Caco-2 (cell line): ENCODE results near the gene ITGB6. TPM values are rescaled to one million over a fixed set of nuclear protein-coding genes. Genes with fewer than 3 reads are reported as not detected.

Experiments used
- BruUV-seq: library from RNA; stranded (reverse); fragments of 400-500 nt; replicated peaks from 2 replicates; lab custom pipeline; 2021; lab: Mats Ljungman, UMichigan
- CTCF ChIA-PET: fragments of 300-600 bp; sonication (Branson Sonifier 250); formaldehyde crosslinking; loops from one replicate; lab custom pipeline; 2022; ENCODE audit warnings: antibody characterized with exemption; lab: Charles Lee
- POLR2A ChIA-PET: fragments of 300-600 bp; sonication (Branson Sonifier 250); formaldehyde crosslinking; loops from one replicate; lab custom pipeline; 2022; ENCODE audit warnings: antibody characterized with exemption; lab: Charles Lee
- DNase-seq, 2 experiments: peaks; one replicate each; pipeline versions ENCODE4 v3.0.0 to v3.0.0-alpha.2; 2020 to 2022
- H3K27me3 ChIP-seq: replicated peaks from 2 replicates; pipeline ENCODE4 v1.6.0; 2011; ENCODE audit warnings: low read length; ENCODE audit not compliant: control insufficient read depth, insufficient read depth
- H3K36me3 ChIP-seq: 2 replicates; pipeline ENCODE4 v1.5.1; 2011; ENCODE audit warnings: low read length; ENCODE audit not compliant: control insufficient read depth, insufficient read depth
- H3K4me1 ChIP-seq: fragments of 250-450 bp; sonication (Bioruptor Pico); 2 replicates; pipeline ENCODE4 v1.5.1; 2020; ENCODE audit warnings: mild to moderate bottlenecking
- H3K4me3 ChIP-seq: 2 replicates; pipeline ENCODE4 v1.5.1; 2011; ENCODE audit warnings: low read depth, mild to moderate bottlenecking, control low read depth, low read length
- H3K9me3 ChIP-seq: fragments of 250-450 bp; sonication (Bioruptor Pico); 2 replicates; pipeline ENCODE4 v1.5.1; 2020; ENCODE audit warnings: mild to moderate bottlenecking, moderate library complexity
- H3K27ac Mint-ChIP-seq: one replicate; pipeline ENCODE4 v1.8.0; 2022; ENCODE audit warnings: mixed read lengths; ENCODE audit not compliant: unreplicated experiment
- H3K27me3 Mint-ChIP-seq: one replicate; pipeline ENCODE4 v1.8.0; 2022; ENCODE audit warnings: mixed read lengths; ENCODE audit not compliant: insufficient read depth, unreplicated experiment
- H3K36me3 Mint-ChIP-seq: one replicate; pipeline ENCODE4 v1.8.0; 2022; ENCODE audit warnings: mild to moderate bottlenecking, mixed read lengths; ENCODE audit not compliant: insufficient read depth, unreplicated experiment
- H3K4me1 Mint-ChIP-seq: one replicate; pipeline ENCODE4 v1.8.0; 2022; ENCODE audit warnings: low read depth, mixed read lengths; ENCODE audit not compliant: unreplicated experiment
- H3K4me3 Mint-ChIP-seq: one replicate; pipeline ENCODE4 v1.8.0; 2022; ENCODE audit warnings: mild to moderate bottlenecking, moderate library complexity, mixed read lengths; ENCODE audit not compliant: unreplicated experiment
- H3K9me3 Mint-ChIP-seq: one replicate; pipeline ENCODE4 v1.8.0; 2022; ENCODE audit warnings: mixed read lengths; ENCODE audit not compliant: unreplicated experiment
- intact Hi-C: fragments of 100-400 bp; cut with micrococcal nuclease; formaldehyde crosslinking; loops from one replicate; pipeline ENCODE4 v1.10.0; 2022; ENCODE audit not compliant: unreplicated experiment
- total RNA-seq: library from RNA; stranded (reverse); gene quantifications from 2 replicates; pipeline ENCODE4 v1.2.3, GENCODE V29; 2022
- TF ChIP-seq, protein P1 (sequence below), 2 experiments: fragments of 200-600 bp in 1 of 2; IDR thresholded peaks; 1 replicate in 1 of 2; 2 replicates in 1 of 2; pipeline versions ENCODE4 v1.5.1 to v1.8.0; 2011 to 2022; ENCODE audit warnings: antibody characterized with exemption in 1 of 2, control low read depth in 1 of 2, inconsistent platforms in 1 of 2, low read depth in 1 of 2, low read length in 1 of 2, mild to moderate bottlenecking in 1 of 2, moderate library complexity in 1 of 2; ENCODE audit not compliant: insufficient read depth in 1 of 2, severe bottlenecking in 1 of 2, unreplicated experiment in 1 of 2

Gene ITGB6
- total RNA-seq, 1 experiment from 2014 or later: 1.7 TPM

DNA sequence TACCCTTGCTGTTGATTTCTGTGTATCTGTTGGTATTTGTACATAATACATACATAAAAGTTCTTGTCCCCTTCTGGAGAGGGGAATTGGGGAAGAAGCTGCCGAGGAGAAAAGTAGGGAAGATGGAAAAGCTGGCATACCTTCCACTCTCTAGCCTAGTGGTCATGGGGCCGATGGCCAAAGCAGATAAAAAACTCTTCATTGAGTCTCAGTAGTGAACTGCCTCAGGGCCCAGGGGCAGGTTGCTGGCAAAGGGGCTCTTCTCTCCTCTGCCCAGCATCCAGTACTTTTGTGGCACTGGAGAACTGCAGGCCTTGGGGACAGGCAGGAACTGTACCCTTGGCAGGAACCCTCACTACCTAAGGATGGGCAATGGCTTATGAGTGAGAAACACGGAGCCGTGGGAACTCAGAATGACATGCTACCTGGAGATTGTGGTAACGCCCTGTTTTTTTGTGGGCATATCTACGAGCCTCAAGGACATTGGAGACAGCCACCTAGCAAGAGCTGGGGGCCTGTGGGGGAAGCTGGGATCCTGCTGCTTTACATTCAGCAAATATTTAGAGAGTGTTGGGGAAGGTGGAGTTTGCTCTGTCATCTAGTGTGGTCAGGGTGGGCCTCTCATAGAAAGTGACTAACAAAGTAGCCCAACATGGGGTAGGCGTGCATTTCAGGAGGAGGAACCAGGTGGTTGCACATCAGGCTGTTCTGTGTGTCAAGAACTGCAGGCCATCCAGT lies 22.6 kb upstream of the ITGB6 start:
- Histone ChIP-seq H3K9me3 (no peaks in the 10 kb centered on the region), H3K27me3 (no peaks in the 10 kb centered on the region), H3K4me3 (no peak overlapping the region), H3K36me3 (no peaks in the 10 kb centered on the region), H3K4me1 (peaks cover 38% of the 10 kb centered on the region)
- Mint-ChIP-seq H3K27ac (no peak overlapping the region), H3K27me3 (no peaks in the 10 kb centered on the region), H3K36me3 (no peaks in the 10 kb centered on the region), H3K4me3 (no peak overlapping the region), H3K9me3 (no peaks in the 10 kb centered on the region), H3K4me1 (peaks cover 27% of the 10 kb centered on the region)
- intact Hi-C loops: no loop called here
- TF ChIP-seq, protein P1, sequence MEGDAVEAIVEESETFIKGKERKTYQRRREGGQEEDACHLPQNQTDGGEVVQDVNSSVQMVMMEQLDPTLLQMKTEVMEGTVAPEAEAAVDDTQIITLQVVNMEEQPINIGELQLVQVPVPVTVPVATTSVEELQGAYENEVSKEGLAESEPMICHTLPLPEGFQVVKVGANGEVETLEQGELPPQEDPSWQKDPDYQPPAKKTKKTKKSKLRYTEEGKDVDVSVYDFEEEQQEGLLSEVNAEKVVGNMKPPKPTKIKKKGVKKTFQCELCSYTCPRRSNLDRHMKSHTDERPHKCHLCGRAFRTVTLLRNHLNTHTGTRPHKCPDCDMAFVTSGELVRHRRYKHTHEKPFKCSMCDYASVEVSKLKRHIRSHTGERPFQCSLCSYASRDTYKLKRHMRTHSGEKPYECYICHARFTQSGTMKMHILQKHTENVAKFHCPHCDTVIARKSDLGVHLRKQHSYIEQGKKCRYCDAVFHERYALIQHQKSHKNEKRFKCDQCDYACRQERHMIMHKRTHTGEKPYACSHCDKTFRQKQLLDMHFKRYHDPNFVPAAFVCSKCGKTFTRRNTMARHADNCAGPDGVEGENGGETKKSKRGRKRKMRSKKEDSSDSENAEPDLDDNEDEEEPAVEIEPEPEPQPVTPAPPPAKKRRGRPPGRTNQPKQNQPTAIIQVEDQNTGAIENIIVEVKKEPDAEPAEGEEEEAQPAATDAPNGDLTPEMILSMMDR (IDR thresholded peaks at IDR 0.05; ENCODE audit: insufficient read depth in 1 of 2, low read depth in 1 of 2, low read length in 1 of 2, severe bottlenecking in 1 of 2, unreplicated experiment in 1 of 2): no peak
- CTCF ChIA-PET: no interaction called here
- POLR2A ChIA-PET: no interaction called here
- no TSS peak for BruUV-seq
- no peak for DNase-seq

DNA sequence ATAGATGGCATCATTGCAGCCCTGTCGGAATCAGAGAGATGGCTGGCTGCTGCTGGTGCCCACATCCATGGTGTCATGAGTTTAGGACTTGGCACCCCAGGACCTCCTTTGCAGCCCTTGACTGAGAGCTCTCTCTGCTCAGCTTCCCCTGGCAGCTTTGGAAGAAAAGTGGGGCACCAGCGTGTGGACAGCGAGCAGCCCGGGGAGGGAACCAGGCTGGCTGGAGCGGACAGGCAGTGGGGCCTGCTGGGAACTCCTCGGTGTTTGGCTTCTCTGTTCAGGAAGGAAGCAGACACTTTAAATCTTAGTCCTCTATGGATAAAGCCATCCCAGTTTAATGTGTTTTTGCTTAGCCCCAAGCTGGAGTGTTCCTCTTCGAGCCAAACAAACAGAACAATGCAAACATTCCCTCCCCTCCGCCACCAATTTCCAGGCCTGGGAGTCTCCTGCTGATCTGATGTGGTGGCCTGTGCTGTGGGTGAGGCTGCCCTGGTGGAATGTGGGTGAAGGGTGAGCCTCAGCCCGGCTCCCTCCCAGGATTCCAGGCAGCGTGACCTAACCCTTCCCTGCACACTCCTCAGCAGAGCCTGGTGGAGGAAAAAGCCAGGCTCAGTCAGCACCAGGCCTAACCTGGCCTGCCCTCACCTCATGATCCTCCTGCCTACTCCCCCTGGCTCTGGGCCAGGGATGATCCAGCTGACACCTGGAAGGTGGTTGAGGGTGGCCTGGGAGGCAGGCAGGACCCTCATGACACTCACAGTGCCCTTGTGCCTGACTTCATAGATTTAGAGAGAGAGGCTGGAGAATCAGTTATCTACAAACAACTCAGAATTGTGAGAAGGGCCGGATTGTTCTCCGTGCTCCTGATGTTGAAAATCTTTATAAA lies 21.6 kb upstream of the ITGB6 start:
- H3K36me3 ChIP-seq: no peaks in the 10 kb centered on the region
- POLR2A ChIA-PET: no interaction called here
- intact Hi-C loops: no loop called here
- BruUV-seq: no TSS peak
- H3K4me3 Mint-ChIP-seq: no peak overlapping the region
- no peaks in the 10 kb centered on the region for H3K9me3 Mint-ChIP-seq
- H3K27me3 ChIP-seq: no peaks in the 10 kb centered on the region
- H3K36me3 Mint-ChIP-seq: no peaks in the 10 kb centered on the region
- TF ChIP-seq, protein P1 (IDR thresholded peaks at IDR 0.05; ENCODE audit: insufficient read depth in 1 of 2, low read depth in 1 of 2, low read length in 1 of 2, severe bottlenecking in 1 of 2, unreplicated experiment in 1 of 2): no peak
- H3K4me3 ChIP-seq: no peak overlapping the region
- CTCF ChIA-PET: no interaction called here
- H3K9me3 ChIP-seq: no peaks in the 10 kb centered on the region
- peaks cover 33% of the 10 kb centered on the region for H3K4me1 ChIP-seq
- H3K27me3 Mint-ChIP-seq: peaks cover 3% of the 10 kb centered on the region
- H3K4me1 Mint-ChIP-seq: peaks cover 20% of the 10 kb centered on the region
- H3K27ac Mint-ChIP-seq: no peak overlapping the region
- DNase-seq: peak; percentile 18 to 66

DNA sequence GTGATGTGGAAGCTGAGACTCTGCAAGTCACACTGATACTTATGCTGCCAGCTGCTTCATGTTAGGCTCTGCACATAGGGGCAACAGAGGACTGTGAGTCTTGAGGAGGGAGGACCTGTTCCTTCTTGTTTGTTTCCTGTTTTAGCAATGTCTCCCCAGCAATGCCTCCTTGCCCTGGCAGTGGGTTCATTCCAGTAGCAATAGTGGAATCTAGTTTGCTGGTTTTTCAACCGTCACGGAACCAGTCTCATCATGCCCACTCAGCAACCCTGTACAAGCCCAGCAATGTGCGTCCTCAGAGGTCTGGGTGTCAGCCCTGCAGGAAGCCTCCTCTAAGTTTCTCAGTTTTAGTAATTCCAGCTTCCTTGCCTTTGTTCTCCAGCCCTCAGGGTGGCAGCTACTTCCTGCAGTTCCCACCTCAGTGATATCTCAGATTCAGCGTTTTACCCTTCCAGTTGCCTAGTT lies 20.5 kb upstream of the ITGB6 start:
- TF ChIP-seq, protein P1 (IDR thresholded peaks at IDR 0.05; ENCODE audit: insufficient read depth in 1 of 2, low read depth in 1 of 2, low read length in 1 of 2, severe bottlenecking in 1 of 2, unreplicated experiment in 1 of 2): no peak
- Histone ChIP-seq H3K9me3 (no peaks in the 10 kb centered on the region), H3K27me3 (no peaks in the 10 kb centered on the region), H3K4me3 (no peak overlapping the region), H3K36me3 (no peaks in the 10 kb centered on the region), H3K4me1 (peaks cover 29% of the 10 kb centered on the region)
- Mint-ChIP-seq H3K4me3 (no peak overlapping the region), H3K36me3 (no peaks in the 10 kb centered on the region), H3K27me3 (peaks cover 5% of the 10 kb centered on the region), H3K27ac (no peak overlapping the region), H3K4me1 (peaks cover 20% of the 10 kb centered on the region), H3K9me3 (no peaks in the 10 kb centered on the region)
- ChIA-PET CTCF (no interaction called here), POLR2A (no interaction called here)
- intact Hi-C loops: no loop called here
- DNase-seq: no peak
- BruUV-seq: no TSS peak
